ENCODE data around the gene SKAP2.

The SKAP2 gene, protein sequence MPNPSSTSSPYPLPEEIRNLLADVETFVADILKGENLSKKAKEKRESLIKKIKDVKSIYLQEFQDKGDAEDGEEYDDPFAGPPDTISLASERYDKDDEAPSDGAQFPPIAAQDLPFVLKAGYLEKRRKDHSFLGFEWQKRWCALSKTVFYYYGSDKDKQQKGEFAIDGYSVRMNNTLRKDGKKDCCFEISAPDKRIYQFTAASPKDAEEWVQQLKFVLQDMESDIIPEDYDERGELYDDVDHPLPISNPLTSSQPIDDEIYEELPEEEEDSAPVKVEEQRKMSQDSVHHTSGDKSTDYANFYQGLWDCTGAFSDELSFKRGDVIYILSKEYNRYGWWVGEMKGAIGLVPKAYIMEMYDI

DNA sequence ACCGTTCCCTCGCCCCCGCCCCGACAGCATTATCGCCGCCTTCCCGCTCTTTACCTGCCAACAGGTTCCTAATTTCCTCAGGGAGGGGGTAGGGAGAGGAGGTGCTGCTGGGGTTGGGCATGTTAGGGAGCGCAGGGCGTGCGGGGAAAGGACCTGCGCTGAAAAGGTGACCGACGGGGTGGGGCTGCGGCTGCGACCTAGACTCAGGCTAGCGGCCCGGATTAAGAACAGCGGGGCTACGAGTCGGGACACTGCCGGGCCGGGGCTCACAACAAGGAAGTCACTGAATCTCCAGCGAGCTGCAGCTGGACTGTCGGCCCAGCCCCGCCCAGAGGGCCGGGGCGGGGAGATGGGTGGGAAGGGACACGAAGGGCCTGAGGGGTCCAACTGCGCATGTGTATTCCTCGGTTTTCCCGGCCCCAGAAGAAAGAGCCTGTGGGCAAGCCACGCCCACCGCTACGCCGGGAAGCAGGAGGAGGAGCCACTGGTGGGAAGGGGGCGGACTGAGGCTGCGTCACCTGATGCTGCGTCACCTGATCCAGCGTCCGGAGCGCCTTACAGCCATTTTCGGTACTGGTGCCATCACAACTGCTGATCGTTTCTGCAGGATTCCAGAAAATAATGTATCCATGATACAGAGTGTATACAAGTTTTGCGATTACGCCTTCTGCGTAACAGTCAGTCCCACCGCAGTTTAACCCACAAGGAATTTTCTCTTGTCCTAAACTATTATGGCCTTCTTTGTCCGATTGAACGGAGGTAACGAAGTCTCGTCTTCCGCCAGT, at the start of gene SKAP2:
TSS of gene SKAP2 (minus strand) at position 282 of the 785 bp plus-strand sequence. CDS start at position 121, 161 bp downstream.
- peak; percentile 96 for DNase-seq (ENCODE audit: low spot score)

DNA sequence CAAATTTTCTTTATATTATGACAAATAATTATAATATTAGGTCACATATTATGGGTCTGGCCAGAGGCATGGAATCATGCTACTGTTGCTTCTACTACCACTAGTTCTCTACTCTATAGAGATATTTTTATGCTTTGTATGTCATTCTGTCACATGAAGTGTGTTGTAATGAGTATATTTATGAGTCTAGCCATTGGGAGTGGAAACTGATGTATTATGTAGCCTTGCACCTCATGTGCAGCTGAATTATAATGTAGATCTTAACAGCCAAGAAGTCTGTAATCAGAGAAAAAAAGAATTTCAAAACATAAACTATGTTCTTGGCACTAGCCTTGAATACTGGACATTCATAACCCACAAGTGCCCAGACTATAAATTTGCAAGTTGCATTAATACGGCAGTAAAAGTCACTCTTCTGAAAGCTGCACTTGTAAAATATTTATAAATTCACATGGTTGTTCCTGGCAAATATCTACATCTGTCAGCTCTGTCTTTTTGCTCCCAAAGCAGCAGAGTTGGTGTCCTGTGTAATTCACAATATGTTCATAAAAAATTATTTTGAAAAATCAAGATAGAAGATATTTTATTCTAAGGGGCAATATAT, 48.6 kb upstream of the SKAP2 start:
- no peak for DNase-seq (ENCODE audit: low spot score)

DNA sequence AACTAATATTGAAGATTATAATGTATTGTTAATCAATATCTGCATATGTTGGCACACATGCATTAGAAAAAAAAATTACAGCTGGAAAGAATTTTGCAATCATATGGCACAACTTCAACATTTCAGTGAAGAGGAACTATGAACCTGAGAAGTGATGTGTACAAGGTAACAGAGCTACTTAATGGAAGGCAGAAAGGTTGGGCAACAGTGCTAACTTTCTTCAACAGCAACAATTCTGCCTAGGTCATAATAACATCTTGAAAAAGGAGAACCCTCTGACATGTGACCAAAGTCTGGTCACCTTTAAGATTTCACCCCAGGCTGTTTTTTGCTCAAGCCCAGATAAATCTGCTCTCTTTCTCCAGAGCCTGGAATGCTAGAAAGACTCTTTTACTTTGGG, 47.9 kb upstream of the SKAP2 start:
- no peak for DNase-seq (ENCODE audit: low spot score)

DNA sequence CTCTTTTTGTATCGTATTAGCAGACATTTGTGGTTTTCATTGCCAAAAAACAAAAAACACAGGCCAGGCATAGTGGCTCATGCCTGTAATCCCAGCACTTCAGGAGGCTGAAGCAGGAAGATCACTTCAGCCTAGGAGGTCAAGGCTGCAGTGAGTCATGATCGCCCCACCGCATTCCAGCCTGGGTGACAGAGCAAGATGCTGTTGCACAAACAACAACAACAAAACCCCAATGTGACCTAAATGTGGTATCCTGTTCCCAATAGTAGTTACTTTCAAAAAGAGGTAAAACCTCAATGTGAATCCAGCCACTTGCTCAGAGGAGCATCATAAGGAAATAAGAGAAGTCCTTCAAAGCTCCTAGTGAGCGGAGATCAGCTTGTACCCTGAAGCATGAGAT, 45.8 kb upstream of the SKAP2 start:
- DNase-seq (ENCODE audit: low spot score): no peak

GRCh38 chr7:26900251-26900650, 35.9 kb upstream of the SKAP2 start:
- no peak for DNase-seq (ENCODE audit: low spot score)

GRCh38 chr7:26899519-26899918, 35.1 kb upstream of the SKAP2 start:
- DNase-seq (ENCODE audit: low spot score): no peak

GRCh38 chr7:26898891-26899290, 34.5 kb upstream of the SKAP2 start:
- DNase-seq (ENCODE audit: low spot score): no peak

GRCh38 chr7:26897928-26898327, 33.5 kb upstream of the SKAP2 start:
- no peak for DNase-seq (ENCODE audit: low spot score)

DNA sequence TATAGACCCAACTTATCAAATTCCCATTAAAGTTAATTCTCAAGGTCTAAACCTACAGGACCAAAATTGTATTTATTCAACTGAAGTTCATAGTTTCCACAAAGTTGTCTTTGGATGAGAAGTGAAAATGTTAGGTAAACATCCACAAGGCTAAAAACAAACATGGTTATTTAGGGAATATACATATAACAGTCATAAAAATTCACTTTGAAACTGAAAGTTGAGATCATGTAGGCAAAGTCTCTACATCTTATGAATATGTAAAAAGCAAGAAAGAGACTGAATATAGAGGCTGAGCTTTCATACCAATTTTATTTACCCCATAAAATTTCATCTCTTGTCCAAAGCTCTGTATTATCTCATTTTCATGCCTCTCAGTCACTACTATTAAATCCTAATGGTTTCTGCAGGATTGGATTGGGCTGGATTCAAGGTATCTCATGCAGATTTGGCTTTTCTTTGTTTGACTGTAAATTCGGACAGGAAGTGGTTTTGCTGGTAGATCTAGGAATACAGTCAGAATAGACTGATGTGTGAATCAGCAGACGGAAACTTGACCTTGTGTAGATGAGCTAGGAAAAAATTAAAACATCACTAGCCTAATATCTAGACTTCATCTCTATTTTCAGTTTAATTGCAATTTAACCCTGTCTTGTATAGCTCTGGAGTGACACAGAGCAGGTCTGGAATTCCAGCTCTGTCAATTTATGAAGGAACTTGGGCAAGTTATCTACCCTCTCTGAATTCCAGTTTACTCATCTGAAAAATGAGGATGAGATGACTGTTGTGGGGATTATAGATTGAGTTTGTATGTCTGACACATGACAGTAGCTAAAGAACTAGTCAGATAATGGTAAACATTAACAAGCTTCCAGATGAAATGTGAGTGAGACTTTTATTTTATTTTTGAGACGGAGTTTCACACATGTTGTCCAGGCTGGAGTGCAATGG, 27.3 kb upstream of the SKAP2 start:
- no peak for DNase-seq (ENCODE audit: low spot score)

- no peak for DNase-seq (ENCODE audit: low spot score)
Observed at GRCh38 chr7:26880852-26881251, 16.5 kb upstream of the SKAP2 start.

DNA sequence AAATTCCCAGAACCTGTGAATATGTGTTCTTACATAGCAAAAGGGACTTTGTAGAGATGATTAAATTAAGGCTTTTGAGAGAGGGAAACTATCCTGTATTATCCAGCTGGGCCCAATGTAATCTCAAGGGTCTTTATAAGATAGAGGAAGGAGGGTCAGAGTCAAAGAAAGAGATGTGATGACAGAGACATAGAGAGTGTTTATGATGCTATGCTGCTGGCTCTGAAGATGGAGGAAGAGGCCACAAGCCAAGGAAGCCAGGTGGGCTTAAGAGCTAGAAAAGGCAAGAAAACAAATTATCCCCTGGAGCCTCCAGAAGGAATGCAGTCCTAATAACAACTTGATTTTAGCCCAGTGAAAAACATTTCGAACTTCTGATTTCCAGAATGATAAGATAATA, 15.3 kb upstream of the SKAP2 start:
- DNase-seq (ENCODE audit: low spot score): no peak

DNA sequence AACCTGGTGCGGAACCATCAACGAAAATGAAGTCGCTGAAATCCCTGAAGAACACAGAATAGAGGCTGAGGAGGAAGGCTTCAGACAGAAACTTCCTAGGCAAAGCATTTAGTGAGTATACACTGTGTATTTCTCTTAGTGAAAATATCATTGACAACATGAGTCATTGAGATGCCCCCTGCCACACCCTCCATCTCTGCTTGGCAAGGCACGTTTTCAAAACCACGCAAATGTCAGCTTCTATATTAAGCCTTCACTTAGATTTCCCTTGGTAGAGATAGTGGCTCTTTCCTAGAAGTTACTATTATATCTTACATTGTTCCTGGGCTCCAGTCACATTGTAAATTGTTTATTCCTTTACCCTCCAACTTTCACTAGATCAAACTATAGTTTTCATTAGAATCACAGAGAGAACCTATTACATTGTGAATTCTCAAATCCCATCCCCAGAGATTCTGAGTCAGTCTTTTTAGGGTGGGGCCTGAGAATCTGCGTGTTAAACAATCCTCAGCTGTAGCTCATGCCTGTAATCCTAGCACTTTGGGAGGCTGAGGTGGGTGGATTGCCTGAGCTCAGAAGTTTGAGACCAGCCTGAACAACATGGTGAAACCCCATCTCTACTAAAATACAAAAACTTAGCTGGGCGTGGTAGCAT, 4.6 kb upstream of the SKAP2 start:
- no peak for DNase-seq (ENCODE audit: low spot score)

DNA sequence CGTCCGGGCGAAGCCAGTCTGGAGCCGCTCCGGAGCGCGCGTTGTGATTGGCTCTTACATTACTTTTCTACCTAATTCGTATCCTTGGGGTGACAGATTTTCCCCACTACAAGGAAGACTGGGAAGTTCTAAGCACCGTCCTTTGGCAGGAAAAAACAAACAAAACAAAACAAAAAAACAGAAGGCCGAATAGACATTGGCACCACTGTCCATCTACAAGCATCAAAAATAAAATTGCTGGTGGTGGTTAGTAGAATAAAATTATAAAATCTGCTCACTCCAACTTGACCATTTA, 651 bp upstream of the SKAP2 start:
- no peak for DNase-seq (ENCODE audit: low spot score)

DNA sequence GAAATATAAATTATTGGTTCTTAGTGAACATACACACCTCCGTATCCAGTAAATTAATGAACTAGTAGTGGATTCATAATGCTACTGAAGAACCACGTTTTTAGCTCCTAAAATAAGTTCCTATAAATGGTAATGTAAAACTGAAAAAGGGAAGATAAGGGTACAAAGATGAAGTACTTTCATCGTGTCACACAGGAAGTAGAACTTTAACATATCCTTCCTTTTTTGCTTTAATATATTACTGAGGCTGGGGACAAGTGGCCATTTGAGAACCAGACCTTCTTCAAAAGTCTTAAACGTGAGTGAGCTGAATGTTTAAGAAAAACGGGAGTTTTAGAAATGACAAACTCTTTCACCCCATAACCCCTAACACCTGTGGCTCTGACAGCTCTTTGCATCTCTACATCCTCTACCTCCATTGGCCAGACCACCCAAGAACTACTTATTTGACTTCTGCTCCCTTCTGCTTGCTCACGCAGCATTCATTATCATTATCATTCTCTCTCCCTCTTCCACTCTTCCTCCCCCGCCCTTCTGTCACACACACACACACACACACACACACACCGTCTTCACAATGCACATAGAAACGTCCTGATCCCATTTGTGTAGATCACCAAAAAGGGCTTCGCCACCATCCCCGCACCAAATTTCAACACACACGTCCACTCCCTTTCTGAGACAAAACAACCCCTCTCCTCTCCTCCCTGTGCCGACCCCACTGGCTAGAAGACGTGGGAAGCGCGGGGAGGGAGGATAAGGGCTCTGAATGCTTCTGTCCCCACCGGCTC, 677 bp downstream of the SKAP2 start:
- DNase-seq (ENCODE audit: low spot score): peak; percentile 28

GRCh38 chr7:26862834-26863233, 1.6 kb downstream of the SKAP2 start:
- no peak for DNase-seq (ENCODE audit: low spot score)

DNA sequence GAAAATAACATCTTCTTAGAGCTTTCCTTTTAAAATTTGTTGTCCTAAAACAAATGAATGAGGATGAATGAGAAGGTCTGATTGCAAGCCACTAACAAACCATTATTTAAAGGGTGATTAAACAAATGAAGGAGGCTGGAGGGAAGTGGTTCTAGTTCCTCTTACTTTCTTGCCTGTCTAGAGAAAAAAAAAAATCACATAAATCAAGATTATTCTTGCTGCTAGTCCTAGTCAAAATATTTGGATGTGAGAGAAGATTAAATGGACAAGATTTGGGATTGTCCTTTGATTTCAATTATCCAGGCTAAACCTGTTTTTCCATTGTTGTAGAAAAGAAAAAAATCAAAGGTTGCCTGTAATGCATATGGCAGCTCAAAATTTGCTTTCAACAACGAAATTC, 3.3 kb downstream of the SKAP2 start:
- no peak for DNase-seq (ENCODE audit: low spot score)

DNA sequence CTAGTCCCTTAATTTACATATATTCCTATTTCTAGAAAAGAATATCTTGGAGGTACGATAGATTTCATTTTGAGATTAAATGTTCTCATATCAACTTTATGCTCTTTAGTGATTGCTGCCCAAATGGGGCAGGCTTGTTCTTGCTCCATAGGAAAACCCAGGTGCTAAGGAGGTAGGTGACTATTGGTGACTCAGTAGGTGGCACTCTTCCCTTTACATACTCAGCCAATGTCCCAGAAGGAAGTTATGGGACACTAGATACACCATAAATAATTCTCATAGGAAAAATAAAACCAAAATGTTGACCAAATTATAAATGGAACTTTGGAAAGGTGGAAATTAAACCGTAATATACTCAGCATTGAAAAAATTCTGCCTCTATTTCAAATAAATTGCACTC, 4.0 kb downstream of the SKAP2 start:
- no peak for DNase-seq (ENCODE audit: low spot score)

DNA sequence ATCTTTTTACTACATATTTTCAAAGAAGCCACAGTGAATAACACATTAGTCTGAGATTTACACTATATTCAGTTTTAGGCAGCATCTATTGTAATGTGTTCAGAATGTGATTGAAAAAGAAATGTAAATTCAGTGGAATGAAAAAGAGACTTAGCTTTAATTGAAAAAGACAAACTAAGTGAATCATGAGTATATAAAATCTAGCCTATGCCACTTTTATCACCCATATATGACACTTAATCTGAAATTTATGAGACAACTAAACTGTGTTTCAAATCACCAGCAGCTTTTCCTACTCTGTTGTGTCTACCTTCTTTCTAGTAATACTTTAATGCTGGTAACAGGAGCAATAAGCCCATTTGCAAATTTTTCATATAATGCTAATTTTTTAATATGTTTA, 4.7 kb downstream of the SKAP2 start:
- DNase-seq (ENCODE audit: low spot score): no peak

DNA sequence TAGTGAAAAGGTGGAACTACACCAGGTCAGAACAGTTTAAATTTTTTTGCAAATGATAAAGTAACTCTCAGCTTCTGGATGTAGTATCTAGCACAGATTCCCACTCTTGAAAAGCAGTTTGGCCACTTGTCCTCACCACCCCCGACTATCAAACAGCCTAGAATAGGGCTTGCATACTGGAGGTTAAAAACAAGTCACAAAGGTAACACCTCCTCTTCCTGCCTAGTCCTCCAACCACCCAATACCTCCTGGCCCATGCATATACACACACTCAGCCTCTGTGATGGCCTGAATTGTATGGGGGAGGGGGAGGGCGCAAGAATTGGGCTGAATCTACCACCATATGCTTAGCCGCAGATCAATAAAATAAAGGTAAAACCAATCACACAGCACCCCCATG, 5.7 kb downstream of the SKAP2 start:
- DNase-seq (ENCODE audit: low spot score): no peak

DNA sequence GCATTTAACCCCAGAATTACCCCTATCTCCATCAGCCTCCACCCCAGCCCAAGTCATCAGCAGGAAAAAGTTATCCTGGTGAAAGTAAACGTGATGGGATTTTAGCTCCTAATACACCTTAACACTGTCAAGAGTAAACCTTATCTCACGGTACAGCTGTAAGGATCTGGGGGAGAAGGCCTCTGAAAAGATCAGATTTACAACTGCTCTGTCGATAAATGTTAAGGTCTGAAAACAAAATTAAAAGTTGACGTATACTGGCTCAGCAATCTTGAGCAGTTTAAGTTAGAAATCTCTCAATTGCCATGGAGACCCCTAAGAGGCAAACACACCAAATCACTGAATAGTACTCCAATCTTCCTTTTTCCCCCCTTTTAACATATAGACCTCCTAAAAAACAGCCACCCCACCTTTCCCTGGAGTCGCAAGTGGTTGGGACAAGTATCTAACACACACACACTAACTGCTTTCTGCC, 6.1 kb downstream of the SKAP2 start:
- DNase-seq (ENCODE audit: low spot score): no peak
